Esophagus mucosa (tissue), 1 donor: Measurements from ENCODE around the gene TRIM44. TPM values are rescaled to one million over a fixed set of nuclear protein-coding genes. Genes with fewer than 3 reads are reported as not detected.
A peak's percentile ranks its signal among the peaks of the same experiment; 100 is the strongest.
"Not testable (repeated sequence)": the region's sequence is repeated elsewhere in the genome, so short reads cannot be mapped to it uniquely, and the experiment has no call there.

Source experiments
- ATAC-seq: fragments of 200-7000 bp; cut with Tn5 transposase; one replicate; pipeline ENCODE4 v1.9.1; 2020
- total RNA-seq: library from RNA; stranded (reverse); gene quantifications from one replicate; pipeline ENCODE4 v1.2.4, GENCODE V29; 2023
- donor health status: DM: yes; HTN: yes; CAD: no.

TRIM44 gene
- total RNA-seq, 1 donor from 2014 or later: 22.7 TPM

- ATAC-seq: no peak
These were observed 162.8 kb downstream of the TRIM44 start for GRCh38 chr11:35825386-35825785.

- no peak for ATAC-seq
These were observed 163.4 kb downstream of the TRIM44 start for GRCh38 chr11:35826006-35826405.

- ATAC-seq: no peak
These were observed 164.4 kb downstream of the TRIM44 start for GRCh38 chr11:35826949-35827348.

GRCh38 chr11:35836205-35836604, 173.6 kb downstream of the TRIM44 start:
- ATAC-seq: no peak

- no peak for ATAC-seq
These were observed 175.5 kb downstream of the TRIM44 start for GRCh38 chr11:35838071-35838470.

GRCh38 chr11:35838697-35839367, 176.3 kb downstream of the TRIM44 start:
- ATAC-seq: not testable (repeated sequence)

GRCh38 chr11:35839368-35840161, 177.0 kb downstream of the TRIM44 start:
- no peak for ATAC-seq

- ATAC-seq: no peak
These were observed 179.2 kb downstream of the TRIM44 start for GRCh38 chr11:35841733-35842132.

- no peak for ATAC-seq
These were observed 180.4 kb downstream of the TRIM44 start for GRCh38 chr11:35842958-35843357.

- no peak for ATAC-seq
These were observed 182.0 kb downstream of the TRIM44 start for GRCh38 chr11:35844579-35844978.

GRCh38 chr11:35845860-35846259, 183.3 kb downstream of the TRIM44 start:
- peak; percentile 87 for ATAC-seq

GRCh38 chr11:35846874-35847273, 184.3 kb downstream of the TRIM44 start:
- ATAC-seq: no peak

- ATAC-seq: no peak
These were observed 184.9 kb downstream of the TRIM44 start for GRCh38 chr11:35847473-35847872.

- no peak for ATAC-seq
These were observed 186.0 kb downstream of the TRIM44 start for GRCh38 chr11:35848616-35849015.

- ATAC-seq: no peak
These were observed 187.6 kb downstream of the TRIM44 start for GRCh38 chr11:35850191-35850590.

- ATAC-seq: no peak
These were observed 188.8 kb downstream of the TRIM44 start for GRCh38 chr11:35851342-35851741.

GRCh38 chr11:35852056-35852455, 189.5 kb downstream of the TRIM44 start:
- ATAC-seq: no peak

GRCh38 chr11:35853971-35854370, 191.4 kb downstream of the TRIM44 start:
- no peak for ATAC-seq

GRCh38 chr11:35855671-35856070, 193.1 kb downstream of the TRIM44 start:
- no peak for ATAC-seq

- no peak for ATAC-seq
These were observed 193.7 kb downstream of the TRIM44 start for GRCh38 chr11:35856259-35856658.

GRCh38 chr11:35856756-35857155, 194.2 kb downstream of the TRIM44 start:
- ATAC-seq: no peak

- ATAC-seq: no peak
These were observed 195.3 kb downstream of the TRIM44 start for GRCh38 chr11:35857922-35858321.

- no peak for ATAC-seq
These were observed 196.7 kb downstream of the TRIM44 start for GRCh38 chr11:35859301-35859700.

- ATAC-seq: not testable (repeated sequence)
These were observed 197.6 kb downstream of the TRIM44 start for GRCh38 chr11:35860194-35860593.
